ENCODE results near the gene LY6G6D.

Gene LY6G6D

GRCh38 chr6:31721351-31722020, 6.3 kb downstream of the LY6G6D start, which contains the start of gene LY6G6C:
TSS of gene LY6G6C (minus strand) at chr6:31721746. CDS start at chr6:31721679, 67 bp downstream.
- DNase-seq = no peak

- no peak for DNase-seq
Observed at GRCh38 chr6:31722173-31722572, 7.0 kb downstream of the LY6G6D start.

- no peak for DNase-seq
Observed at GRCh38 chr6:31723245-31723979, 8.3 kb downstream of the LY6G6D start, which contains the start of gene MPIG6B. TSS of gene MPIG6B (plus strand) at chr6:31723373. CDS start at chr6:31723384, 11 bp downstream.

GRCh38 chr6:31723980-31724691, 9.0 kb downstream of the LY6G6D start:
- DNase-seq = no peak

GRCh38 chr6:31725502-31726350, 10.6 kb downstream of the LY6G6D start:
- no peak for DNase-seq

GRCh38 chr6:31727034-31727716, 12.0 kb downstream of the LY6G6D start:
- peak; percentile 31 for DNase-seq

GRCh38 chr6:31727717-31728671, 12.8 kb downstream of the LY6G6D start:
- DNase-seq = no peak

GRCh38 chr6:31728767-31729514, 13.8 kb downstream of the LY6G6D start, which contains the start of gene DDAH2:
TSS of gene DDAH2 (minus strand) at chr6:31729299. CDS start at chr6:31729161, 138 bp downstream.
- no peak for DNase-seq

- DNase-seq = peak; percentile 85
Observed at GRCh38 chr6:31729515-31729978, 14.4 kb downstream of the LY6G6D start.

- peak; percentile 78 for DNase-seq
Observed at GRCh38 chr6:31729979-31730630, 15.0 kb downstream of the LY6G6D start.

GRCh38 chr6:31730631-31731086, 15.5 kb downstream of the LY6G6D start:
- DNase-seq = no peak

- no peak for DNase-seq
Observed at GRCh38 chr6:31732029-31732428, 16.9 kb downstream of the LY6G6D start.

GRCh38 chr6:31733734-31734133, 18.6 kb downstream of the LY6G6D start:
- DNase-seq = no peak

GRCh38 chr6:31734247-31734820, 19.2 kb downstream of the LY6G6D start:
- no peak for DNase-seq

GRCh38 chr6:31734821-31735406, 19.8 kb downstream of the LY6G6D start:
- peak; percentile 81 for DNase-seq

GRCh38 chr6:31736021-31736767, 21.0 kb downstream of the LY6G6D start, which contains the start of gene CLIC1:
TSS of gene CLIC1 (minus strand) at chr6:31736530. CDS start at chr6:31736300, 230 bp downstream.
- peak; percentile 79 for DNase-seq

GRCh38 chr6:31736768-31737314, 21.7 kb downstream of the LY6G6D start:
- no peak for DNase-seq

All from CD4-positive, alpha-beta T cell treated with Interleukin-12 subunit alpha and Interleukin-12 subunit beta, for 1 hour (primary cell).